ENCODE results near the gene MED7. TPM values are rescaled to one million over a fixed set of nuclear protein-coding genes. Genes with fewer than 3 reads are reported as not detected.
A peak's percentile ranks its signal among the peaks of the same experiment; 100 is the strongest.

Gene MED7
- total and polyA plus RNA-seq, 9 of the 15 experiments (the other 6 are each of a cell fraction or from before 2014, with no cell fraction given) = 4.5 to 38.7 (median 12.2) TPM

DNA sequence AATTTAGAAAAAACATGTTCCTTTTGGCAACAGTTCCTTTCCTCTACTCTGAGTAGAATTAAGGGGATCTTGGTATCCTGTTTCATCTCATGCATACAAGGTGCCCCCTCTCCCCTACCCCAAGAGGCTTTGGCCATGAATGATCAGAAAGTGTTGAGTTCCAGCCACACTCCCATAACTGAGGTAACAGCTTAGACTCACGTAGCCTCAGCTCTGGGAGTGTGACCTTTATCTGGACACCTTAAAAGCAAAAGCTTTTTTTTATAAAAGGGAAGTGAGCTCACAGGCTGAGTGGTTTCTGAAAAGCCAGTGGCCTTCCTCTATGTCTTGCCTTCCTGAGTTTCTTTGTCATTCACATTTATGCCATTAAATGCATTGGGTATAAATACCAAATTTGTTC, 32.9 kb downstream of the MED7 start:
- POLR2A ChIA-PET = no interaction called here
- BruUV-seq (replicated peaks) = no TSS peak
- FAIRE-seq = no peak

DNA sequence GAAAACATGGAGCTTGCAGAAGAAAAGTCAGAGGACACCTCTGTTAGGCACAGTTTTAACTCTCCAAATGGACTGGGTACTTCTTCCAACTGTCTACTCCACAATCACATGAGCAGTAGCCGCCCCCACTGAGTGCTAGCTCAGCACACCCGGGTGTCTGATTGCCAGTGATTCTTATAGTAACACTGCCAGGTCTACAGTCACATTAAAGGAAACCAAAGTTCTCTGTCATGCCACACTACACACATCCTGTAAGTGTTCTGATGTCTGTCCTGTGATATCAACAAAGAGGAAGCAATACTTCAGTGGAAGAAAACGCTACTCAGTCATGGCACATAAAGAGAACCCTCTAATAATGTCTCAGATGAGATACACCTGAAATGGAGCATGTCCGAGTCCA, 33.7 kb downstream of the MED7 start, which contains the start of gene HAVCR2:
HAVCR2 (minus strand) TSS at position 69 of the 400 bp plus-strand sequence; CDS start at position 8, 61 bp downstream.
- POLR2A ChIA-PET = no interaction called here
- ATAC-seq (no peak), FAIRE-seq (no peak)
- TF ChIP-seq ELF2 (CRISPR knock-in tag; IDR thresholded peaks at IDR 0.05) (no peak), ZNF764 (CRISPR knock-in tag; IDR thresholded peaks at IDR 0.05; ENCODE audit: low read depth) (no peak), RUNX1 (IDR thresholded peaks at IDR 0.05; ENCODE audit: low read depth) (no peak), CREM (IDR thresholded peaks at IDR 0.05; ENCODE audit: low read depth) (no peak), ZNF282 (CRISPR knock-in tag; IDR thresholded peaks at IDR 0.05) (no peak), TCF7L2 (IDR thresholded peaks at IDR 0.05; ENCODE audit: low read depth, low read length) (no peak), CBX8 (IDR thresholded peaks at IDR 0.05; ENCODE audit: borderline replicate concordance, extremely low read depth, low read depth, low read length, poor library complexity, severe bottlenecking) (no peak), TAL1 (IDR thresholded peaks at IDR 0.05) (no peak), PTTG1 (tag; IDR thresholded peaks at IDR 0.05; ENCODE audit: low read depth) (no peak), PCBP2 (IDR thresholded peaks at IDR 0.05; ENCODE audit: low read depth, low read length, poor library complexity, severe bottlenecking) (no peak), NELFE (IDR thresholded peaks at IDR 0.05; ENCODE audit: insufficient read depth, insufficient read length) (no peak)
- TF ChIP-seq, protein P1, sequence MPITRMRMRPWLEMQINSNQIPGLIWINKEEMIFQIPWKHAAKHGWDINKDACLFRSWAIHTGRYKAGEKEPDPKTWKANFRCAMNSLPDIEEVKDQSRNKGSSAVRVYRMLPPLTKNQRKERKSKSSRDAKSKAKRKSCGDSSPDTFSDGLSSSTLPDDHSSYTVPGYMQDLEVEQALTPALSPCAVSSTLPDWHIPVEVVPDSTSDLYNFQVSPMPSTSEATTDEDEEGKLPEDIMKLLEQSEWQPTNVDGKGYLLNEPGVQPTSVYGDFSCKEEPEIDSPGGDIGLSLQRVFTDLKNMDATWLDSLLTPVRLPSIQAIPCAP (CRISPR knock-in tag; IDR thresholded peaks at IDR 0.05; ENCODE audit: borderline replicate concordance) = no peak
- TF ChIP-seq, protein P2, sequence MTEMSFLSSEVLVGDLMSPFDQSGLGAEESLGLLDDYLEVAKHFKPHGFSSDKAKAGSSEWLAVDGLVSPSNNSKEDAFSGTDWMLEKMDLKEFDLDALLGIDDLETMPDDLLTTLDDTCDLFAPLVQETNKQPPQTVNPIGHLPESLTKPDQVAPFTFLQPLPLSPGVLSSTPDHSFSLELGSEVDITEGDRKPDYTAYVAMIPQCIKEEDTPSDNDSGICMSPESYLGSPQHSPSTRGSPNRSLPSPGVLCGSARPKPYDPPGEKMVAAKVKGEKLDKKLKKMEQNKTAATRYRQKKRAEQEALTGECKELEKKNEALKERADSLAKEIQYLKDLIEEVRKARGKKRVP (CRISPR knock-in tag; IDR thresholded peaks at IDR 0.05) = no peak

More for the DNA sequence above, 32.9 kb downstream of the MED7 start:
- 0 out of 2 replicates have a peak, but pooled peaks have one; percentile 26 for TF ChIP-seq SPI1 (IDR thresholded peaks at IDR 0.05; ENCODE audit: borderline replicate concordance, low read depth, low read length)
- TF ChIP-seq, protein P3, sequence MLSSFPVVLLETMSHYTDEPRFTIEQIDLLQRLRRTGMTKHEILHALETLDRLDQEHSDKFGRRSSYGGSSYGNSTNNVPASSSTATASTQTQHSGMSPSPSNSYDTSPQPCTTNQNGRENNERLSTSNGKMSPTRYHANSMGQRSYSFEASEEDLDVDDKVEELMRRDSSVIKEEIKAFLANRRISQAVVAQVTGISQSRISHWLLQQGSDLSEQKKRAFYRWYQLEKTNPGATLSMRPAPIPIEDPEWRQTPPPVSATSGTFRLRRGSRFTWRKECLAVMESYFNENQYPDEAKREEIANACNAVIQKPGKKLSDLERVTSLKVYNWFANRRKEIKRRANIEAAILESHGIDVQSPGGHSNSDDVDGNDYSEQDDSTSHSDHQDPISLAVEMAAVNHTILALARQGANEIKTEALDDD (IDR thresholded peaks at IDR 0.05) = no peak
- H2AFZ ChIP-seq (ENCODE audit: low read depth, low read length) = no peak overlapping the region
- WGBS (ENCODE audit: insufficient coverage, low coverage, missing lambda C conversion rate) = 0% methylated on average over 1 of the region's 1 CpG
- CTCF ChIA-PET (ENCODE audit: low intra/inter-chr PET ratio) = no interaction called here
- no peaks in the 10 kb centered on the region for H3K36me3 ChIP-seq (ENCODE audit: control insufficient read depth, insufficient read depth, low read length)
- no peak overlapping the region for H3K9ac ChIP-seq (ENCODE audit: insufficient read depth in 1 of 2, low read depth in 2 of 2, low read length in 2 of 2)
- DNase-seq (ENCODE audit: extremely low read depth in 1 of 4, low spot score in 3 of 4) (no peak), ATAC-seq (no peak)
- no peaks in the 10 kb centered on the region for H3K79me2 ChIP-seq (ENCODE audit: control insufficient read depth, insufficient read depth, low read length)
- no peak overlapping the region for H3K4me2 ChIP-seq (ENCODE audit: insufficient read depth, low read length)
- no peaks in the 10 kb centered on the region for H3K9me3 ChIP-seq (replicated peaks; ENCODE audit: control insufficient read depth, insufficient read depth, low read depth, low read length)
- in situ Hi-C loops (cut with MboI) = no loop called here
- H3K27me3 ChIP-seq (ENCODE audit: control insufficient read depth in 2 of 2, insufficient read depth in 2 of 2, low read length in 2 of 2) = peaks cover 6 to 11% of the 10 kb centered on the region in 2 experiments; a peak in 2 of 5 replicates
- H4K20me1 ChIP-seq (replicated peaks; ENCODE audit: control insufficient read depth, insufficient read depth, low read length) = no peaks in the 10 kb centered on the region
- intact Hi-C loops (cut with micrococcal nuclease) = no loop called here
- no peak overlapping the region for H3K4me3 ChIP-seq
- H3K27ac ChIP-seq (ENCODE audit: extremely low read depth, low read depth, low read length) = no peak overlapping the region
- H3K9me1 ChIP-seq (ENCODE audit: control insufficient read depth, insufficient read depth, low read length) = no peaks in the 10 kb centered on the region
- H3K4me1 ChIP-seq (replicated peaks in 1 of 2; ENCODE audit: control insufficient read depth in 2 of 2, insufficient read depth in 2 of 2, low read length in 2 of 2) = no peaks in the 10 kb centered on the region

More for the DNA sequence above, 33.7 kb downstream of the MED7 start, which contains the start of gene HAVCR2:
- no peaks in the 10 kb centered on the region for H4K20me1 ChIP-seq (replicated peaks; ENCODE audit: control insufficient read depth, insufficient read depth, low read length)
- no peaks in the 10 kb centered on the region for H3K4me1 ChIP-seq (replicated peaks in 1 of 2; ENCODE audit: control insufficient read depth in 2 of 2, insufficient read depth in 2 of 2, low read length in 2 of 2)
- no peak for DNase-seq (ENCODE audit: extremely low read depth in 1 of 4, low spot score in 3 of 4)
- peaks cover 6 to 11% of the 10 kb centered on the region in 2 experiments; a peak in 2 of 5 replicates for H3K27me3 ChIP-seq (ENCODE audit: control insufficient read depth in 2 of 2, insufficient read depth in 2 of 2, low read length in 2 of 2)
- H2AFZ ChIP-seq (ENCODE audit: low read depth, low read length) = no peak within 1 kb of the TSS
- H3K9me3 ChIP-seq (replicated peaks; ENCODE audit: control insufficient read depth, insufficient read depth, low read depth, low read length) = no peaks in the 10 kb centered on the region
- 0% methylated on average over 4 of the region's 4 CpGs for WGBS (ENCODE audit: insufficient coverage, low coverage, missing lambda C conversion rate)
- no peaks in the 10 kb centered on the region for H3K79me2 ChIP-seq (ENCODE audit: control insufficient read depth, insufficient read depth, low read length)
- no peak within 1 kb of the TSS for H3K9ac ChIP-seq (ENCODE audit: insufficient read depth in 1 of 2, low read depth in 2 of 2, low read length in 2 of 2)
- H3K36me3 ChIP-seq (ENCODE audit: control insufficient read depth, insufficient read depth, low read length) = no peaks in the 10 kb centered on the region
- no peak within 1 kb of the TSS for H3K4me2 ChIP-seq (ENCODE audit: insufficient read depth, low read length)
- in situ Hi-C loops (cut with MboI) (no loop called here), intact Hi-C loops (cut with micrococcal nuclease) (no loop called here)
- H3K9me1 ChIP-seq (ENCODE audit: control insufficient read depth, insufficient read depth, low read length) = no peaks in the 10 kb centered on the region
- BruUV-seq (replicated peaks) = no TSS peak
- CTCF ChIA-PET (ENCODE audit: low intra/inter-chr PET ratio) = no interaction called here
- no peak within 1 kb of the TSS for H3K27ac ChIP-seq (ENCODE audit: extremely low read depth, low read depth, low read length)
- H3K4me3 ChIP-seq = no peak within 1 kb of the TSS
